Activated CD8-positive, alpha-beta memory T cell treated with anti-CD3 and anti-CD28 coated beads for 36 hours (primary cell): ENCODE data around the gene ITPR2. TPM values are rescaled to one million over a fixed set of nuclear protein-coding genes. Genes with fewer than 3 reads are reported as not detected.
"Not testable (repeated sequence)": the region's sequence is repeated elsewhere in the genome, so short reads cannot be mapped to it uniquely, and the experiment has no call there.

Experiments
- CTCF ChIA-PET: fragments of 350-600 bp; sonication (Branson Sonifier 250); formaldehyde crosslinking; loops from one replicate; lab custom pipeline; 2021; ENCODE audit warnings: antibody characterized with exemption; lab: Charles Lee
- POLR2A ChIA-PET: fragments of 350-600 bp; sonication (Branson Sonifier 250); formaldehyde crosslinking; loops from one replicate; lab custom pipeline; 2021; ENCODE audit warnings: antibody characterized with exemption; lab: Charles Lee
- total RNA-seq, 2 experiments: library from RNA; stranded (reverse); gene quantifications; one replicate each; pipeline ENCODE4 v1.2.3, GENCODE V29; 2021

The ITPR2 gene
- total RNA-seq, 2 experiments from 2014 or later: 27.0 to 28.6 TPM

GRCh38 chr12:26744697-26745440 lies 88.1 kb downstream of the ITPR2 start:
- POLR2A ChIA-PET: no interaction called here
- CTCF ChIA-PET: no interaction called here

DNA sequence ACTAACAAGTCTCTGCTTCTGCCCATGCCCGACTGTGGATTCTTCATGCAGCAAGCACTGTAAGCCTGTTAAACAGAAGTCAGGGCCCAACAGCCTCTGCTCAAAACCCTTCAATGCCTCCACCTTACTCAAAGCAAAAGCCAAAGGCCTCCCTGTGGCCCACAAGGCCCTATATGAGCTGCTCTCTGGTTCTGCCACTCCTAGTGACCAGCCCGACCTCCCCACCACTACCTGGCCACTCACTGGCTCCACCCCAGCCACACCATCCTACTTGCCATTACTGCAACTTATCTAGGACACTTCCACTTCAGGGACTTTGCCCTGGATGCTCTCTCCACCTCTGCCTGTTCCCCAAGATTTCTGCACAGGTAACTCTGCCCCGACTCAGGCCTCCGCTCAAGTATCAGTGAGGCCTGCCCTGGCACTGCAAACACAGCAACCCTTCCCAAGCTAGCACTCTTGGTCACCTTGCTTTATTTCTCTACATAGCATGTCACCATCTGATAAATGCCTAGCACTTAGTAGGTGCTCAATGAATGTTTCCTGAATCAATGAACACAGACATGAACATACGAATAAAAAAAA lies 88.9 kb downstream of the ITPR2 start:
- ChIA-PET POLR2A (no interaction called here), CTCF (no interaction called here)

- ChIA-PET CTCF (no interaction called here), POLR2A (no interaction called here)
Measured at GRCh38 chr12:26741584-26742227, 91.3 kb downstream of the ITPR2 start.

DNA sequence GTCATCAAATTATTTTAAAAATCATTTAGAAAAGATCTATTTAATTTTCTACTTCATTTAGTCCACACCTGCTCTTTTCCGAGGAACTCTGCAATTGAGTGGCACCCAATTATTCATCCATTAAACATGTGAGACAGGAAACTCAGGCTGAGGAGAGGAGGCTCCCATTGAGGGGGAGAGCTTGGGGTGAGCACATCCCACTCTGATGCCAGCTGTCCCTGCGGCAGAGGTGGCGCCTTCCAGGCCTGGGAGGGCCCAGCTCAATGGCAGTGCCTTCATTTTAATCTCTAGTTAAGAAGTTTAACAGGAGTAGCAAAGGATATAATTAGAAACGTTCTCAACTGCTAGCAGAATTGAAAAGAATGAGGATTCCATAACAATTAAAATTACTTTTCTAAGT lies 92.0 kb downstream of the ITPR2 start:
- ChIA-PET POLR2A (no interaction called here), CTCF (no interaction called here)

DNA sequence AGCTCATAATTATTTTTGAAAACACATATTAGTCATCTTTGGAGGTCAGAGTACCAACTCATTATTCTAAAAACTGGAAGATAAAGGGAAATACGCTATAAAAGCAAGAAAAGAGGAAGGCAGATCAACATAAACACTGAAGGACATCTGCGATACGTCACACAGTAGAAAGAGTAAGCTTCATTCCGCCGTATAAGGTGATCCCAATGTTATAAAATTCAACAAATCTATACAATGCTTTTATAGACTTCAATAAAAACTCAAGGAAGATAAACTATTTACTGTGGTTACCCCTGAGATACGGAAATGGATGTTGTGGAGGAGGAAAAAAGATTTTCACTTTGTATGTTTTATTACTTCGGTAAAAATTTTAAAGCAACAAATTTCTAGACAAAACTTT lies 92.6 kb downstream of the ITPR2 start:
- CTCF ChIA-PET: no interaction called here
- POLR2A ChIA-PET: no interaction called here

DNA sequence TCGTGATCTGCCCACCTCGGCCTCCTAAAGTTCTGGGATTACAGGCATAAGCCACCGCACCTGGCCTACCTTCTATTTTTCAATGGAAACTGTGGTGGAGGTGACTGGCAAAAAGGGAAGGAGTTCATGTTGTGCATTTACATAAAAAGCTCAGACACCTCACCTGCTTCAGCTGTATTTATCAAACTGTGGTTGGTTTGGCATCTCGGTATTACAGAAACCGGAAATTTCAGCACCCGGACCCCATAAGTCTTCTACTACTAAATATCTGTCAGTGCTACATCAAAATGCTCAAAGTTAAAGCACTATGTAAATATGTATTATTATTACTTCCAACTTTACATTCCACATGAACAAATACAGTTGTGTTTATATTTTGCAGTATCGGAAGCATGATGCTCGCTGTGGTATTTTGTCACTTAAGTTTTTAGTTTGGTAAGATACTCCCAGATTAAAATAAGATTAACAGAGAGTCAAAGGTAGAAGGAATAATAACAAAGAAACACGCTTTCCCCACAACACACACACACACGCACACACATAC lies 95.4 kb downstream of the ITPR2 start:
- ChIA-PET CTCF (no interaction called here), POLR2A (no interaction called here)

GRCh38 chr12:26736563-26737486 lies 96.2 kb downstream of the ITPR2 start:
- ChIA-PET POLR2A (no interaction called here), CTCF (no interaction called here)

DNA sequence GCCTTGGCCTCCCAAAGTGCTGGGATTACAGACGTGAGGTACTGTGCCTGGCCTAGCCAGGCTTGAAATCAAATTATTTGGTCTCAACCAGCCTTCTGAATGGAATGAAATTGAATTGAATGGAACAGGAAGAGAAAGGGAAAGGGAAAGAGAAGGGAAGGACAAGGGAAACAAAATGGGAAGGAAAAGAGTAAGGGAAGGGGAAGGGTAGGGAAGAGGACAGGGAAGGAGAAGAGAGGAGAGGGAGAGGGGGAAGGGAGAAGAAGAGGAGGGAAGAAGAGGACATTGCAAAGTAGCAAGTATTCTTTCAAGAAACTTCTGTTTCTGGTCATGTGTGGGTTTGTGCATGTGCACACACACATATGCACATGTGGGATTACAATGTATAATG lies 97.8 kb downstream of the ITPR2 start:
- POLR2A ChIA-PET: no interaction called here
- CTCF ChIA-PET: no interaction called here

GRCh38 chr12:26734510-26735248 lies 98.3 kb downstream of the ITPR2 start:
- POLR2A ChIA-PET: no interaction called here
- CTCF ChIA-PET: interaction anchor here (0.7 kb wide), 1 partner anchor 75 kb away, joined by 4 read pairs; no protein-coding TSS in a partner anchor

- CTCF ChIA-PET: no interaction called here
- POLR2A ChIA-PET: no interaction called here
Measured at GRCh38 chr12:26732005-26732908, 100.7 kb downstream of the ITPR2 start.

DNA sequence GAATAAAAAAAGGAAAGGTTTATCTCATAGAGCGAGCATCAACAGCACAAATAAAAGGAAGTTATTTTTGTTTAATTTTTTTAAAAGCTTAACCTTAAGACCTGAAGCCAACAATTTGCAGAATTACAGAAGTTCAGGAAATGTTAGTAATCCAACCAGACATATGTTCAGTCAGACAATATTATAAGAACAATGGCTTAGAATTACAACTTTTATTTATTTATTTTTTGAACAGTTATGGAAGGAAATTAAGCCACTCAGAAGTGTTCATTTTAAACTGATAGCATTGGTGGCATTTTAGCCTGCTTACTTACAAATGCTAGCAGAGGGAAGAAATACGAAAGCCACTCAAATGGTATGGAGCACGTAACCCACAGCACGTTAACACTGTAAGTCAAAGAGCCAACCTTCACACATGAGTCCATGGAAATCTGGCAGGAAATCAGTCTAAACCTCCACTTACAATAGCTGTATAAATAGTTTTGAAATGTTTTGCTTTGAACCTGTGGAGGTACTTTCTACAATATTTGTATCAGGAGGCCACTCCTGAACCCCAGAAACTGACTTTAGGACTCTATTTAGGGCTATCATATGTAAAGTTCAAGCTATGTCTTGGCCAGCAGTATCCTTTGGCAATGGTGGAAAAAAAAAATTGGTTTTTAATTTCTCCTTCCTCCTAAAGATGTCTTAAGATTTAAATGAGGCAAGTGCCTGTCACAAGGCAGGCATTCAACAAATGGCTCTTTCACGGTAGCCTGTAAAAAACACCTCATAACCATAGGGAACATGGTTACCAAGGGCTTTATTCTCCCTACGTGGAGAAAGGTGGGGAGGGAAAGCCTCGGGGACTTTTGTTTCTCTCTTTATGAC lies 102.3 kb downstream of the ITPR2 start:
- ChIA-PET POLR2A (no interaction called here), CTCF (no interaction called here)

GRCh38 chr12:26729137-26729671 lies 103.8 kb downstream of the ITPR2 start:
- POLR2A ChIA-PET, CTCF ChIA-PET: not testable (repeated sequence)

GRCh38 chr12:26728205-26729050 lies 104.6 kb downstream of the ITPR2 start:
- CTCF ChIA-PET: no interaction called here
- POLR2A ChIA-PET: interaction anchor here (0.7 kb wide), 1 partner anchor 103 kb away, joined by 3 read pairs; no protein-coding TSS in a partner anchor

GRCh38 chr12:26727482-26728204 lies 105.4 kb downstream of the ITPR2 start:
- ChIA-PET CTCF (no interaction called here), POLR2A (interaction anchor here (0.6 kb wide), 1 partner anchor 517 kb away, joined by 3 read pairs; no protein-coding TSS in a partner anchor)

DNA sequence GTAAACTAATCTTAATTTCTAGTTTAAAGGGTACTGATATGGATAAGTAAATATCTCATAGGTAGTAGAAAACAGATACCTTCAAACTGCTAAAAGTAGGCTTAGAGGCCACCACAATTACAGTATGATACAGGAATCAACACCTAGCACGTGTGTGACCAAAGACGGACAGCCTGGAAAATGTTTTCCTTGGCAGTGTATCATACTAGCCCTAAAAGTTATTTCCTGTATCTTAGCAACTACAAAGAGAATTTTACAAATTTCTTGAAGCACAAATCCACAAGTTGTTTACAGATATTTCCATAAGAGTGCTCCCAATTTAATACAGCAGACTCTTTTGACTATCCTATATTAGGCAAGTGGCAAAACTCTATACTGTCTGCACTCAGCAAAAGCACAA lies 106.0 kb downstream of the ITPR2 start:
- POLR2A ChIA-PET: no interaction called here
- CTCF ChIA-PET: no interaction called here
